GDM1 (cell line): Measurements from ENCODE around the gene NME4.
"Not testable (repeated sequence)": the region's sequence is repeated elsewhere in the genome, so short reads cannot be mapped to it uniquely, and the experiment has no call there.

Experiments used
- DNase-seq: peaks from one replicate; lab custom pipeline; 2025; lab: John Stamatoyannopoulos, UW

Gene NME4

GRCh38 chr16:377419-377951, 19.5 kb upstream of the NME4 start:
- DNase-seq: no peak

GRCh38 chr16:378113-378820, 18.7 kb upstream of the NME4 start:
- not testable (repeated sequence) for DNase-seq

GRCh38 chr16:378821-379182, 18.2 kb upstream of the NME4 start:
- DNase-seq: no peak

GRCh38 chr16:379183-379960, 17.6 kb upstream of the NME4 start:
- no peak for DNase-seq

GRCh38 chr16:379961-380761, 16.8 kb upstream of the NME4 start:
- no peak for DNase-seq

- no peak for DNase-seq
These were observed 16.3 kb upstream of the NME4 start for GRCh38 chr16:380762-381011.

DNA sequence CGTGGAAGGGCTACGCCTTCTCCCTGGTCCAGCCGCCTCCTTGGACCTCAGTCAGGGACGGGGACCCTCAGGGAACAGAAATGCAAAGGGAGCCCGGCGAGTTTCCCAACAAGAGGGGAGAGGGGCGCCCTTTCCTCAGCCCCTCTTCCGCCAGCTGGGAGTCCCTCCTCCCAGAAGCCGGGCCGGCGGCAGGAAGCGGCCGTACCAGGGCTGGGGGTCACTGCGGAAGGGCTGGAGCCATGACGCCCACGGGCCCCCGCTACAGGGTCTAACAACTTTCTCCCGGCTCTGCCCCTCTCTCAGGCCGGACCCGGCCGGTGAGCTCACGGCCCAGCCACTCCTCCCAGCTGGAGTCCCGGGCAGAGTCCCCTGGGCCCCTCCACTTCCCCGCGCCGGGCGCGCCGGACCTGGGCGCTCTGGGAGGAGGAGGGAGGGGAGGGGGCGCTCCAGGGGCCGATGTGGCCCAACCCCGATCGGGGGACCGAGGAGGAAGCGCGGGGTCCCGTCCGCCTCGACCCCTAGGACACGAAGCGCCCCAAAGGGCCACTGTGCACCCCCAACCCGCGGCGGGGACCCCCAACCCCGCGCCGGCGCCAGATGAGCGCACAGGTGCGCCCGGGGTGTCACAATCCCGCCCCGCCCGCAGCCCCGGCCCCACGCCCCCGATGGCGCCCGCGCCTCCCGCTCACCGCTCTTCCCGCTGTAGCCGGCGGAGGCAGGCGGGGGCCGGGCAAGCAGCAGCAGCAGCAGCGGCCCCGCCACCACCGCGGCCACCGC, 15.8 kb upstream of the NME4 start:
- no peak for DNase-seq

DNA sequence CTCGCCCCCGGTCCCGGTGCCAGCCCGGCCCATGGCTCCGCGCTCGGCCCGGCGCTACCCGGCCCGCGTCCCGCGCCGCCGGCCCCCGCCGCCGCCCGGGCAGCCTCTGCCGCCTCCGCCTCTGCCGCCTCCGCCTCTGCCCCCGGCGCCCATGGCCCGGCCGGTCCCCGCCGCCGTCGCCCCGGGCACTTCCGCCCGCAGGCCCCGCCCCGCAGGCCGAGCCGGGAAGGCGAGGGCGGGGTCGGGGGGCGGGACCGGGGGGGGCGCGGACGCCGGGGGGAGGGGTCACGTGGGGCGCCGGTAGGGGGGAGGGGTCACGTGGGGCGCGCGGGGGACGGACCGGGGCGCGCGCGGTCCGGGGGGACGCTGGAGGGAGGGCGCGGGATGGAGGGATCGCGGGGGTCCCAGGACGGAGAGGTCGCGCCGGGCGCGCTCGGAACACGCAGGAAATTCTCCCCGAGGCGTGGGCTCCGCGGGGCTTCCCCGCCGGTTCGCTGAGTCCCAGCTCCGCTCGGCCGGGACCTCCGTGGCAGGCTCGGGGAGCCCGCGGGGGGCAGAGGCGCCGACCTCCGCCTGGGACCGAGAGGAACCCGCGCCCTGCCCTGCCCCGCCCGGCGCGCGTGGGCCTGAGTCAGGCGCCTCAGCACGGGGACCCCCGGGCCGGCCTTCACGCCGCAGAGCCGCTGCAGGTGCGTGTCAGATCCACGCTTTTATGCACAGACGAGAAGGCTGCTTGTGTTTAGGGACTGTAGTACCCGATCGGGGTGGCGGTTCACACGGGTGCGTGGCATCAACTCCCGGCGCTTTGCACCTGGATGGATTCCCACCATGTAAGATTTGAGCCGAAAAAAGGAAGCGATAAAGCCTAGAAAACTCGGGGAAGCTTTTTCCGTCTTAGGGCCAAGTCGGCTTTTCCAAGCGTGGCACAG, 14.9 kb upstream of the NME4 start, which contains the start of gene PGAP6:
TSS of gene PGAP6 (minus strand) at position 190 of the 929 bp plus-strand sequence. CDS start at position 33, 157 bp downstream.
- peak; percentile 43 for DNase-seq

DNA sequence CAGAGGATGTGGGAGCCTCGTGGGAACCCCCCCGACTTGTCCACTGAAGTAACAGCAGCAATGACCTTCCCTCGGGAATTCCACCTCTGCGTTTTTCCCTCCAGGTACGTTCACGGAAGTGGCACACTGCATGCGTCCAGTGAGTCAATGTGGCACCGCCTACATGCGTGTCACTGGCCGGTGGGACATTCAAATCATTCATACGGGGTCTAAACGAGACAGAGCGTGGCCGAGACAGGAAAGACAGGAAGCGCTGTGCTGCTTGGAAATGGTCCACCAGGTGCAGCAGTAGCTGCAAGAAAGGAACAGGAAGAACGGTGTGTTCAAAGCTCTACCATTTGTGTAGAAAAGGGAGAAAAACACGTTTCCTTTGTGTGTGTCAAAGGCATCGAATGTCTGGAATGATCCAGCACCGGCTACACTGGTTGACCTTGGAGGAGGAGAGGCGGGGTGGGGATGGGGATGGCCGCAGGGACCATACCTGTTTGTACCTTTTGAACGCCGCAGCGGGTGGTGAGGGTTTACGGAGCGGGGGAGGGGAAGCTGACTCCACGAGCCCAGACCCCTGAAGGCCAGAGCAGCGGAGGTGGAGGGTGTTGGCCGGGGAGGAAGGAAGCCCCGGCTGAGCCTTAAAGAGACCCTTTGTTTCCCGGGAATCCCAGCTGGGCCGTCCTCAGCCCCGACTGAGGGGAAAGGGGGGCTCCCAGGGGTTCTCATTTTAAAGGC, 13.5 kb upstream of the NME4 start:
- no peak for DNase-seq

GRCh38 chr16:386641-387156, 10.3 kb upstream of the NME4 start:
- no peak for DNase-seq

GRCh38 chr16:387761-388666, 9.0 kb upstream of the NME4 start:
- not testable (repeated sequence) for DNase-seq

GRCh38 chr16:389352-389751, 7.6 kb upstream of the NME4 start:
- DNase-seq: no peak

GRCh38 chr16:391885-392335, 5.1 kb upstream of the NME4 start:
- peak; percentile 72 for DNase-seq

GRCh38 chr16:392450-393030, 4.5 kb upstream of the NME4 start:
- DNase-seq: no peak

DNA sequence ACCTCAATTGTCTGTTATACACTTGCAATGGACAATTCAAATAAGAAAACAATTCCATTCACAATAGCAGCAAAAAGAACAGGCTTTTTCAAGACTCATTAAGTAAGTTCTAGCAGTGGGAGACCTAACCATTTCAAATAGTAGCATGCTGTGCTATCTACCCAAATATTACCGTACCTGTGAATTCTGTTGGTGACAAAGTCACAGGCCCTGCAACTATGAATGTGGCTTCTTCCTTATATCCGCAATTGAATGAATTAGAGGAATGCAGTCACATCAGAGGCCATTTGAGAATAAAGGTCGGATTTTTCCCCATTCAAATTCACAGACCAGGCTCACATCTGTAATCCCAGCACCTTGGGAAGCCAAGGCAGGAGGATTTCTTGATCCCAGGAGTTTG, 800 bp upstream of the NME4 start:
- DNase-seq: no peak

- DNase-seq: peak; percentile 48
These were observed 394 bp upstream of the NME4 start for GRCh38 chr16:396605-397004.

DNA sequence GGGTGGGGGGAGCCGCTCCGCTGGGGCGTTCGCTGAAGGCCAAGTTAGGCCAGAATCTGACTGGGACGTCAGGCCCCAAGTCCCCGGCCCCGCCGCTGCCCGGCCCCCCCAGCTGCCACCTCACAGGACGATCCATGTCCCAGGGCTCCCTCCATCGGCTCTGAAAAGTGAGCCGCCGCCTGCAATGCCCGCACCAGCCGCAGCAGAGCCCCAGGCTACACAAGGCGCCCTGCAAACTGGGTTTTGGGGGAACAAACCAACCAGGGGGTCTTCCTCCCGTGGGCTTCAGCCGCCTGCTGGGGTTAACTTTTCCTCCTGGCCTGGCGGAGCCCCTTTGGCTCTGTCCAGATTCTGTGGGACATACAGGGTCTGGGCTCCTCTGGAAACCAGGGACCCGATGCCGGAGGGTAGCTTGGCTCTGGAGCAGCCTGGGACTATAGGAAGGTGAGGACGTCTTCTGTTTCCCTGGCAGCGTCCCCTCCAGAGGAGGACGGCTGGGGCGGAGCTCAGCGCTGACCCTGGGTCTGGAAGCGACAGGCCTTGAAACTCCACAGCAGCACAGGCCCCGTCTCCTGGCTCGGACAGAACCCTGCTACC, 835 bp downstream of the NME4 start:
- no peak for DNase-seq
